A549 (cell line): ENCODE measurements around the gene PLAC8L1. TPM values are rescaled to one million over a fixed set of nuclear protein-coding genes. Genes with fewer than 3 reads are reported as not detected.

Experiments used
- ATAC-seq, 2 experiments: fragments of 200-7000 bp in 1 of 2; fragments of >200 bp in 1 of 2; cut with Nextera tagmentation in 1 of 2; cut with Tn5 transposase in 1 of 2; 3 replicates each; pipeline versions ENCODE4 v1.8.0 to v1.9.1; 2018 to 2020; ENCODE audit warnings: mild to moderate bottlenecking in 1 of 2, moderate library complexity in 1 of 2
- CTCF ChIA-PET: fragments of 300-600 bp; sonication (Branson Sonifier 250); formaldehyde crosslinking; extraction: SDS; loops from one replicate; lab custom pipeline; 2021; ENCODE audit warnings: antibody characterized with exemption, inconsistent platforms; lab: Yijun Ruan, JAX
- POLR2A ChIA-PET: fragments of 350-600 bp; formaldehyde crosslinking; extraction: SDS; loops from one replicate; lab custom pipeline; 2021; ENCODE audit warnings: antibody characterized with exemption, inconsistent platforms; lab: Yijun Ruan, JAX
- DNase-seq, 2 experiments: peaks; one replicate each; pipeline versions ENCODE4 v3.0.0 to v3.0.0-alpha.2; 2011 to 2016; ENCODE audit warnings: low read depth in 1 of 2, low spot score in 1 of 2
- FAIRE-seq: peaks from 2 replicates; lab custom pipeline; 2011; peaks lifted over from hg19 to GRCh38; lab: Jason Lieb, UNC
- H3K27ac ChIP-seq, 2 experiments: fragments of >200 bp; sonication (Bioruptor Twin); formaldehyde crosslinking; 3 replicates each; pipeline ENCODE4 v1.5.1; 2016 to 2017
- H3K4me1 ChIP-seq: fragments of >200 bp; sonication (Bioruptor Twin); formaldehyde crosslinking; 3 replicates; pipeline ENCODE4 v1.6.1; 2016
- H3K4me2 ChIP-seq: fragments of >200 bp; sonication (Bioruptor Twin); formaldehyde crosslinking; 3 replicates; pipeline ENCODE4 v1.6.1; 2016
- H3K4me3 ChIP-seq: fragments of >200 bp; sonication (Bioruptor Twin); formaldehyde crosslinking; 3 replicates; pipeline ENCODE4 v1.5.1; 2016
- H3K9me3 ChIP-seq: fragments of >200 bp; sonication (Bioruptor Twin); formaldehyde crosslinking; 3 replicates; pipeline ENCODE4 v1.6.1; 2016
- BHLHE40 ChIP-seq: IDR thresholded peaks from 2 replicates; pipeline ENCODE4 v1.6.1; 2012; ENCODE audit warnings: low read depth, low read length, inconsistent platforms
- CBX2 ChIP-seq: fragments of 200-600 bp; sonication (generic); IDR thresholded peaks from 2 replicates; pipeline ENCODE4 v1.6.1; 2016; ENCODE audit warnings: low read depth, mild to moderate bottlenecking, borderline replicate concordance
- CHD4 ChIP-seq: fragments of 200-600 bp; sonication (generic); IDR thresholded peaks from 2 replicates; pipeline ENCODE4 v1.6.1; 2016; ENCODE audit warnings: antibody characterized with exemption, mild to moderate bottlenecking, borderline replicate concordance
- E2F6 ChIP-seq: IDR thresholded peaks from 2 replicates; pipeline ENCODE4 v1.6.1; 2012; ENCODE audit warnings: low read depth, borderline replicate concordance
- EHF ChIP-seq: fragments of 250-450 bp; sonication (Bioruptor Pico); IDR thresholded peaks from 2 replicates; pipeline ENCODE4 v1.5.0; 2020; ENCODE audit warnings: mild to moderate bottlenecking
- FOXS1 ChIP-seq: fragments of 250-450 bp; sonication (Bioruptor Pico); IDR thresholded peaks from 2 replicates; pipeline ENCODE4 v1.5.0; 2020; ENCODE audit warnings: mild to moderate bottlenecking, moderate library complexity
- GATA3 ChIP-seq: IDR thresholded peaks from 2 replicates; pipeline ENCODE4 v1.6.1; 2012; ENCODE audit warnings: borderline replicate concordance
- HDAC2 ChIP-seq: fragments of 200-600 bp; sonication (generic); IDR thresholded peaks from 2 replicates; pipeline ENCODE4 v1.6.1; 2016
- HEYL ChIP-seq: fragments of 250-450 bp; sonication (Bioruptor Pico); IDR thresholded peaks from 2 replicates; pipeline ENCODE4 v1.8.0; 2021; ENCODE audit warnings: mild to moderate bottlenecking, moderate library complexity
- HOXB5 ChIP-seq: fragments of 250-450 bp; sonication (Bioruptor Pico); IDR thresholded peaks from 2 replicates; pipeline ENCODE4 v1.5.0; 2020; ENCODE audit warnings: mild to moderate bottlenecking, moderate library complexity
- MAX ChIP-seq: IDR thresholded peaks from 2 replicates; pipeline ENCODE4 v1.6.1; 2012
- MYC ChIP-seq: IDR thresholded peaks from 2 replicates; pipeline ENCODE4 v1.6.1; 2012; ENCODE audit warnings: mild to moderate bottlenecking, inconsistent platforms, low read length, improper control_type of control experiment, borderline replicate concordance
- REST ChIP-seq: fragments of 200-600 bp; sonication (generic); IDR thresholded peaks from 2 replicates; pipeline ENCODE4 v1.6.1; 2016; ENCODE audit warnings: antibody characterized with exemption, mild to moderate bottlenecking, moderate library complexity
- RFX5 ChIP-seq: fragments of 450-650 bp; IDR thresholded peaks from 2 replicates; pipeline ENCODE4 v1.7.1; 2014; ENCODE audit warnings: antibody characterized with exemption, mild to moderate bottlenecking, moderate library complexity
- USF2 ChIP-seq: fragments of 450-650 bp; IDR thresholded peaks from 2 replicates; pipeline ENCODE4 v1.6.1; 2014; ENCODE audit warnings: antibody characterized with exemption
- ZC3H11A ChIP-seq: fragments of 450-650 bp; IDR thresholded peaks from 2 replicates; pipeline ENCODE4 v1.6.1; 2014; ENCODE audit warnings: antibody characterized with exemption, mild to moderate bottlenecking
- ZFP36 ChIP-seq: fragments of 450-650 bp; IDR thresholded peaks from 2 replicates; pipeline ENCODE4 v1.6.1; 2014; ENCODE audit warnings: borderline replicate concordance; ENCODE audit not compliant: partially characterized antibody
- ZNF302 ChIP-seq: fragments of 250-450 bp; sonication (Bioruptor Pico); IDR thresholded peaks from 2 replicates; pipeline ENCODE4 v1.9.0; 2021; ENCODE audit warnings: inconsistent platforms, mild to moderate bottlenecking, moderate library complexity
- ZSCAN20 ChIP-seq: fragments of 250-450 bp; sonication (Bioruptor Pico); IDR thresholded peaks from 2 replicates; pipeline ENCODE4 v1.8.0; 2022; ENCODE audit warnings: mild to moderate bottlenecking, moderate library complexity
- WGBS: methylation state at CpG from one replicate; pipeline ENCODE4 v1.1.6; 2017; ENCODE audit errors: missing lambda C conversion rate; 5-methylcytosine and 5-hydroxymethylcytosine counted together
- polyA plus RNA-seq, 4 experiments: library from polyadenylated mRNA; depleted of rRNA in 3 of 4; stranded (reverse); fragments of >200 nt; fragmentation: RNase III in 1 of 4; extraction: RNeasy Plus Mini Kit Qiagen cat#74134 plus additional on column Dnase treatment in 1 of 4; gene quantifications; 2 replicates in 3 of 4; 3 replicates in 1 of 4; pipeline ENCODE4 v1.2.3, GENCODE V29; 2011 to 2017

The PLAC8L1 gene
- polyA plus RNA-seq, 2 of the 4 experiments (the other 2 are of a cell fraction), result 0.41 to 0.70 TPM

- no peaks in the 10 kb centered on the region for H3K9me3 ChIP-seq
- TF ChIP-seq CHD4 (no peak), EHF (CRISPR knock-in tag) (no peak), ZC3H11A (no peak), ZSCAN20 (CRISPR knock-in tag) (no peak), FOXS1 (CRISPR knock-in tag) (no peak), ZNF302 (CRISPR knock-in tag) (no peak), CBX2 (no peak)
- TF ChIP-seq, all 56 proteins: peak for 0
- CTCF ChIA-PET, result no interaction called here
- Histone ChIP-seq H3K4me2 (no peak overlapping the region), H3K27ac (no peak overlapping the region), H3K4me3 (no peak overlapping the region), H3K4me1 (no peaks in the 10 kb centered on the region)
- POLR2A ChIA-PET, result no interaction called here
- FAIRE-seq (no peak), ATAC-seq (no peak), DNase-seq (no peak)
- 58% methylated on average over 1 of the region's 1 CpG for WGBS
These were observed 2.5 kb upstream of the PLAC8L1 start for GRCh38 chr5:146107901-146108300.

GRCh38 chr5:146103594-146103993, 1.8 kb downstream of the PLAC8L1 start:
- POLR2A ChIA-PET, result no interaction called here
- no peak overlapping the region for H3K4me3 ChIP-seq
- FAIRE-seq, result no peak
- no peak overlapping the region for H3K27ac ChIP-seq
- no peaks in the 10 kb centered on the region for H3K4me1 ChIP-seq
- CTCF ChIA-PET, result no interaction called here
- ATAC-seq, result no peak
- DNase-seq, result no peak
- TF ChIP-seq BHLHE40 (no peak), HEYL (no peak), CBX2 (no peak), MYC (no peak), REST (no peak), E2F6 (no peak), GATA3 (no peak), MAX (no peak), ZFP36 (no peak)
- TF ChIP-seq, all 56 proteins: peak for 0
- WGBS, result 59% methylated on average over 1 of the region's 1 CpG
- H3K4me2 ChIP-seq, result no peak overlapping the region
- H3K9me3 ChIP-seq, result no peaks in the 10 kb centered on the region

GRCh38 chr5:146101646-146102045, 3.7 kb downstream of the PLAC8L1 start:
- TF ChIP-seq MAX (no peak), RFX5 (no peak), MYC (no peak), HOXB5 (CRISPR knock-in tag) (no peak), HDAC2 (no peak), USF2 (no peak), ZSCAN20 (CRISPR knock-in tag) (no peak), ZFP36 (no peak)
- DNase-seq, result no peak
- no peak overlapping the region for H3K27ac ChIP-seq
- ChIA-PET CTCF (interaction anchor here (0.6 kb wide), 1 partner anchor 314 kb away, joined by 3 read pairs; no protein-coding TSS in a partner anchor), POLR2A (no interaction called here)
- H3K4me2 ChIP-seq, result no peak overlapping the region
- H3K9me3 ChIP-seq, result no peaks in the 10 kb centered on the region
- no peak for ATAC-seq
- H3K4me1 ChIP-seq, result no peaks in the 10 kb centered on the region
- 87% methylated on average over 2 of the region's 2 CpGs for WGBS
- FAIRE-seq, result no peak
- H3K4me3 ChIP-seq, result no peak overlapping the region
